NCI-H2227 treated with DMSO at 0.1 percent for 48 hours (cell line): Measurements from ENCODE around the gene AUTS2.

Experiments used
- DNase-seq: peaks from one replicate; lab custom pipeline; 2025; lab: John Stamatoyannopoulos, UW

Gene AUTS2

GRCh38 chr7:70777251-70777650, 1179.0 kb downstream of the AUTS2 start:
- no peak for DNase-seq

GRCh38 chr7:70778585-70778984, 1180.3 kb downstream of the AUTS2 start:
- no peak for DNase-seq

- no peak for DNase-seq
Observed at GRCh38 chr7:70779321-70779720, 1181.0 kb downstream of the AUTS2 start.

GRCh38 chr7:70781922-70782311, 1183.6 kb downstream of the AUTS2 start:
- no peak for DNase-seq

GRCh38 chr7:70782796-70783195, 1184.5 kb downstream of the AUTS2 start:
- DNase-seq: no peak

GRCh38 chr7:70785427-70785826, 1187.2 kb downstream of the AUTS2 start:
- no peak for DNase-seq

GRCh38 chr7:70786076-70786475, 1187.8 kb downstream of the AUTS2 start:
- no peak for DNase-seq

- DNase-seq: no peak
Observed at GRCh38 chr7:70787286-70787685, 1189.0 kb downstream of the AUTS2 start.

GRCh38 chr7:70787771-70788170, 1189.5 kb downstream of the AUTS2 start:
- no peak for DNase-seq

GRCh38 chr7:70788276-70788675, 1190.0 kb downstream of the AUTS2 start:
- no peak for DNase-seq

GRCh38 chr7:70789481-70790214, 1191.4 kb downstream of the AUTS2 start:
- DNase-seq: no peak

GRCh38 chr7:70790215-70791073, 1192.2 kb downstream of the AUTS2 start:
- no peak for DNase-seq

GRCh38 chr7:70791341-70791740, 1193.1 kb downstream of the AUTS2 start:
- DNase-seq: no peak

GRCh38 chr7:70793060-70793459, 1194.8 kb downstream of the AUTS2 start:
- DNase-seq: no peak

- no peak for DNase-seq
Observed at GRCh38 chr7:70793821-70794220, 1195.5 kb downstream of the AUTS2 start.

- no peak for DNase-seq
Observed at GRCh38 chr7:70794962-70795361, 1196.7 kb downstream of the AUTS2 start.

- DNase-seq: no peak
Observed at GRCh38 chr7:70795948-70796347, 1197.7 kb downstream of the AUTS2 start.

- no peak for DNase-seq
Observed at GRCh38 chr7:70797109-70797514, 1198.8 kb downstream of the AUTS2 start.

GRCh38 chr7:70799841-70800405, 1201.6 kb downstream of the AUTS2 start:
- DNase-seq: no peak

- DNase-seq: no peak
Observed at GRCh38 chr7:70805360-70805759, 1207.1 kb downstream of the AUTS2 start.

- no peak for DNase-seq
Observed at GRCh38 chr7:70807650-70808049, 1209.4 kb downstream of the AUTS2 start.

GRCh38 chr7:70808876-70809275, 1210.6 kb downstream of the AUTS2 start:
- DNase-seq: no peak

GRCh38 chr7:70810558-70811139, 1212.4 kb downstream of the AUTS2 start:
- DNase-seq: no peak
